ENCODE data around the gene EFL1.

GRCh38 chr15:82129149-82129692, 133.3 kb downstream of the EFL1 start:
- TF ChIP-seq CTCF (IDR thresholded peaks at IDR 0.05): no peak
- TF ChIP-seq ZFX (IDR thresholded peaks at IDR 0.05; ENCODE audit: borderline replicate concordance): no peak
